ENCODE measurements around the gene LBHD2.
"Not testable (repeated sequence)": the region's sequence is repeated elsewhere in the genome, so short reads cannot be mapped to it uniquely, and the experiment has no call there.

The LBHD2 gene

GRCh38 chr14:103116636-103117035 is 32.6 kb downstream of the LBHD2 start:
- no peaks in the 10 kb centered on the region for H3K9me3 Mint-ChIP-seq
- peaks cover 11% of the 10 kb centered on the region for H3K4me1 Mint-ChIP-seq
- H3K36me3 Mint-ChIP-seq, result no peaks in the 10 kb centered on the region
- ATAC-seq (no peak), DNase-seq (ENCODE audit: low spot score in 2 of 2) (no peak)
- H3K27ac Mint-ChIP-seq, result no peak overlapping the region
- no peak overlapping the region for H3K4me3 Mint-ChIP-seq

GRCh38 chr14:103117499-103117898 is 33.5 kb downstream of the LBHD2 start:
- peaks cover 11% of the 10 kb centered on the region for H3K4me1 Mint-ChIP-seq
- not testable (repeated sequence) for ATAC-seq; H3K9me3 Mint-ChIP-seq; DNase-seq (ENCODE audit: low spot score in 2 of 2); H3K27ac Mint-ChIP-seq; H3K4me3 Mint-ChIP-seq; H3K36me3 Mint-ChIP-seq

GRCh38 chr14:103118018-103118662 is 34.1 kb downstream of the LBHD2 start:
- no peak overlapping the region for H3K4me3 Mint-ChIP-seq
- H3K9me3 Mint-ChIP-seq, result no peaks in the 10 kb centered on the region
- H3K27ac Mint-ChIP-seq, result no peak overlapping the region
- DNase-seq (ENCODE audit: low spot score in 2 of 2) (no peak), ATAC-seq (no peak)
- H3K4me1 Mint-ChIP-seq, result peaks cover 11% of the 10 kb centered on the region
- no peaks in the 10 kb centered on the region for H3K36me3 Mint-ChIP-seq

GRCh38 chr14:103118663-103119404 is 34.8 kb downstream of the LBHD2 start:
- H3K9me3 Mint-ChIP-seq, result no peaks in the 10 kb centered on the region
- H3K36me3 Mint-ChIP-seq, result no peaks in the 10 kb centered on the region
- ATAC-seq (no peak), DNase-seq (ENCODE audit: low spot score in 2 of 2) (no peak)
- H3K4me1 Mint-ChIP-seq, result peaks cover 11% of the 10 kb centered on the region
- H3K4me3 Mint-ChIP-seq, result no peak overlapping the region
- no peak overlapping the region for H3K27ac Mint-ChIP-seq

GRCh38 chr14:103119527-103119926 is 35.5 kb downstream of the LBHD2 start:
- H3K4me3 Mint-ChIP-seq; H3K9me3 Mint-ChIP-seq; ATAC-seq; H3K27ac Mint-ChIP-seq; H3K36me3 Mint-ChIP-seq; DNase-seq (ENCODE audit: low spot score in 2 of 2): not testable (repeated sequence)
- peaks cover 17% of the 10 kb centered on the region for H3K4me1 Mint-ChIP-seq

- H3K9me3 Mint-ChIP-seq, result no peaks in the 10 kb centered on the region
- no peak overlapping the region for H3K27ac Mint-ChIP-seq
- H3K36me3 Mint-ChIP-seq, result no peaks in the 10 kb centered on the region
- peaks cover 6% of the 10 kb centered on the region for H3K4me1 Mint-ChIP-seq
- DNase-seq (ENCODE audit: low spot score in 2 of 2) (no peak), ATAC-seq (no peak)
- H3K4me3 Mint-ChIP-seq, result no peak overlapping the region
These were observed 37.3 kb downstream of the LBHD2 start for GRCh38 chr14:103121121-103121845.

GRCh38 chr14:103121846-103122584 is 38.0 kb downstream of the LBHD2 start:
- no peak for DNase-seq (ENCODE audit: low spot score in 2 of 2)
- peak overlapping the region; percentile 51 for H3K4me3 Mint-ChIP-seq
- no peak overlapping the region for H3K27ac Mint-ChIP-seq
- H3K36me3 Mint-ChIP-seq, result no peaks in the 10 kb centered on the region
- no peaks in the 10 kb centered on the region for H3K9me3 Mint-ChIP-seq
- ATAC-seq, result no peak
- peaks cover 6% of the 10 kb centered on the region for H3K4me1 Mint-ChIP-seq

- no peak overlapping the region for H3K27ac Mint-ChIP-seq
- ATAC-seq (no peak), DNase-seq (ENCODE audit: low spot score in 2 of 2) (no peak)
- peak overlapping the region; percentile 51 for H3K4me3 Mint-ChIP-seq
- peaks cover 6% of the 10 kb centered on the region for H3K4me1 Mint-ChIP-seq
- no peaks in the 10 kb centered on the region for H3K36me3 Mint-ChIP-seq
- H3K9me3 Mint-ChIP-seq, result no peaks in the 10 kb centered on the region
These were observed 38.6 kb downstream of the LBHD2 start for GRCh38 chr14:103122585-103122946.

- Mint-ChIP-seq H3K36me3 (no peaks in the 10 kb centered on the region), H3K4me1 (peaks cover 6% of the 10 kb centered on the region), H3K9me3 (no peaks in the 10 kb centered on the region), H3K27ac (no peak within 1 kb of the TSS), H3K4me3 (peak within 1 kb of the TSS; percentile 51)
- no peak for DNase-seq (ENCODE audit: low spot score in 2 of 2)
- peak; percentile 29 for ATAC-seq
These were observed 39.1 kb downstream of the LBHD2 start, which contains the start of gene TNFAIP2 for GRCh38 chr14:103122947-103123633. TNFAIP2 (plus strand) TSS chr14:103123461; CDS start chr14:103126458, 2,997 bp downstream.

- no peaks in the 10 kb centered on the region for H3K9me3 Mint-ChIP-seq
- H3K4me3 Mint-ChIP-seq, result peak overlapping the region; percentile 51
- no peak overlapping the region for H3K27ac Mint-ChIP-seq
These were observed 39.9 kb downstream of the LBHD2 start for GRCh38 chr14:103123634-103124500.

GRCh38 chr14:103124501-103125001 is 40.5 kb downstream of the LBHD2 start:
- H3K4me3 Mint-ChIP-seq, result peak overlapping the region; percentile 51
- ATAC-seq, result no peak
- H3K4me1 Mint-ChIP-seq, result peaks cover 6% of the 10 kb centered on the region
- H3K9me3 Mint-ChIP-seq, result no peaks in the 10 kb centered on the region
- DNase-seq (ENCODE audit: low spot score in 2 of 2), result no peak
- H3K36me3 Mint-ChIP-seq, result no peaks in the 10 kb centered on the region
- H3K27ac Mint-ChIP-seq, result no peak overlapping the region

More at GRCh38 chr14:103123634-103124500, 39.9 kb downstream of the LBHD2 start:
- Mint-ChIP-seq H3K36me3 (no peaks in the 10 kb centered on the region), H3K4me1 (peaks cover 6% of the 10 kb centered on the region)
- ATAC-seq (peak; percentile 9), DNase-seq (ENCODE audit: low spot score in 2 of 2) (no peak)

- no peak for ATAC-seq
- Mint-ChIP-seq H3K27ac (no peak overlapping the region), H3K36me3 (no peaks in the 10 kb centered on the region), H3K4me3 (no peak overlapping the region), H3K4me1 (peaks cover 6% of the 10 kb centered on the region), H3K9me3 (no peaks in the 10 kb centered on the region)
- no peak for DNase-seq (ENCODE audit: low spot score in 2 of 2)
These were observed 41.4 kb downstream of the LBHD2 start for GRCh38 chr14:103125098-103126070.
